Measurements from ENCODE around the gene RPS8.
"Not testable (repeated sequence)": the region's sequence is repeated elsewhere in the genome, so short reads cannot be mapped to it uniquely, and the experiment has no call there.

Gene RPS8

DNA sequence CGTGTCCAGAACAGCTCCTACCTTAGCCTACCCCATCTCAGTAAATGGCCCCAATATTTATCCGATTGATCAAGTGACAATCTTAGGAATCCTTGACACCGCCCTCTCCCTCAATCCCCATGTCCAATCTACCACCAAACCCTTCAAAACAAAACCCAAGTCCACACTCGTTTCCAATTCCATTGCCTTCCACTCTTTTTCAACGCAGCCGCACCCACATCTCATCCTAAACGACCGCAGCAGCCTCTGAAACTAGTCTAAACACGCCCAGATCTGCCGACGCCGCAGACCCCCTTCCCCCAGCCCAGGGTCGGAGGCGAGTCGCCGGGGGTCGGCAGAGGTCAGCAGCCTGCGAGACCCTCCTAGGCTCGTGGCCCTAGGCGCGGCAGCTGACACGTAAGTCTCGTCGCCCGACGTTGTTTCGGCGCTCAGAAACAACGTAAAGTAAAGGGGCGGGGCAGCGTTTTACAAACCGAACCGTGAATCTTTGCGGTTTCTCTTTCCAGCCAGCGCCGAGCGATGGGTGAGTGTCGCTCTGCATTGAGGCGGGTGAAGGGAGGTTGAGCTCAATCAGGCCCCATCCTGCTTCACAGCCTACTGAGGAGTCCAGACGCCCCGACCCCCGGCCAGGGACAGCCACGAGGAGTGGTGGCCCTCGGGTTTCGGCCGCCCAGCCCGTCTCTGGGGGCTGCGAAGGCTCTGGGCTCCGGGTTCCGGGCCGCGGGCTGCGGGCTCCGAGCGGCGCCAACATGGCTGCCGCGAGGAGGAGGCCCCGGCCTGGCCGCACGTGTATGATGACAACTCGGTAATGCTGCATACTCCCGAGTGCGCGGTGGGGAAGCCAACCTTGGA, at the start of gene RPS8:
Gene RPS8, plus strand, starts transcription at position 463 of the 852 bp plus-strand sequence. Its CDS starts 57 bp downstream, at position 520.
- DNase-seq: peak; percentile 72 to 86 (median 80)

DNA sequence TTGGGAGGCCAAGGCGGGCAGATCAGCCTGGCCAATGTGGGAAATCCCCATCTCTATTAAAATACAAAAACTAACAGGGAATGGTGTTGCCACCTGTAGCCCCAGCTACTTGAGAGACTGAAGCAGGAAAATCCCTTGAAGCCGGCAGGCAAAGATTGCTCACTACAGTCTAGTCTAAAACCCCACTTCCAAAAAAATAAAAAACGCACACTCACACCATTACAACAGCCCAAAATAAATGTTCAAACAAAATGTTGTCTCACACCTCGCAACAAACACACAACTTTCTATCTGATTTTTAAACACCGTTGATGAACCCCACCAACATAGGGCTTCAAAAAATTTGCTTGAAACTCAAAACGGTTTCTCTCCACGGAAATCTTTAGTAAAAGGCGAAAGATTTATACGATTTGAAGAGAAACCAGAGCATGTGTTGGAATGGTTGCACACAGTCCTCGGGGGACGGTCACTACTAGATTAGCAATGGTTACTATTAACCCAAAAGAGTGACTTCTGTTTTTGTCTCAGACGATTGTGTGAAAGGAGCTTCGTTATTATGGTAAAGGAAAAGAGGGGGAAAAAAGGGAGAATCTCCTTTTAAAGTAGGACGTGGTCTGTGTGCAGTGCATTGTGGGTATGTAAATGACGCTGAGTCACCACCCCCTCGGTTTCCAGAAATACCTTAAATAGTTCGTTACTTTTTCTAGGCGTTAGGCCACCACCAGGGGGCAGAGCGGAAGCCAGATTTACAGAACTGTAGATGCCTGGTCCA, 44.4 kb upstream of the RPS8 start, which contains the start of gene RNU5D-1:
Gene RNU5D-1, minus strand, starts transcription at position 430 of the 772 bp plus-strand sequence.
- DNase-seq: peak; percentile 73 to 91 (median 90)

DNA sequence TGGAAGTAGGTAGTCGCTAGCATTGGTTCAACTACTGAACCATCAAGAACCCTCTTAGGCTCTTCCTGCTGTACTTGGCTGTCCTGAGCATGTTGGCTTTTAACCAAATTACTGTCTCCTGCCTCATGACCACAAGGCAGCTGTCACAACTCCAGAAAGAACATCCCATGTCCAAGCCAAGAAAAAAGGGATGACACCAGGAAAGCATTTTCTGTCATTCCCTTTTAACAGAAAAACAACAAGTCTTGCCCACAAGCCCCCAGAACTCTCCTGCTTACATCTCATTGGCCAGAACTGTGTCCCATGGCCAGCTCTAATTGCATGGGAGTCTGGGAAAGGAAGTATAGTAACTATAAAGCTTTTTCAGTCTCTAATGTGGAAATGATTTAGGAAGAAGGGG, 42.0 kb upstream of the RPS8 start:
- DNase-seq: no peak

DNA sequence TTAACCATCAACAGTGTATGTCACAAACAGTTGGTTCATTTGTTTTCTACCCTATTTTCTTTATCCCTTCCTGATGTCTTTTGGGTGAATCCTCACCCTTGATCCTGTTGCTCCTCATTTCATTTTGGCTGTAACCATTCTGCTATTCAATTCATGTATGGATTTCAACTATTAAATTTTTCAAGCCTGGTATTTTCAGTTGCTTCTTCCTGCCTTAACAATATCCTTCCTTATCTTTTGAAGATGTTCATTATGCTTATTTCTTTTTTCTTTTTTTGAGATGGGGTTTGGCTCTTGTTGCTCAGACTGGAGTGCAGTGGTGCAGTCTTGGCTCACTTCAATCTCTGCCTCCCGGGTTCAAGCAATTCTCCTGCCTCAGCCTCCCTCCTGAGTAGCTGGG, 41.6 kb upstream of the RPS8 start:
- DNase-seq: no peak

DNA sequence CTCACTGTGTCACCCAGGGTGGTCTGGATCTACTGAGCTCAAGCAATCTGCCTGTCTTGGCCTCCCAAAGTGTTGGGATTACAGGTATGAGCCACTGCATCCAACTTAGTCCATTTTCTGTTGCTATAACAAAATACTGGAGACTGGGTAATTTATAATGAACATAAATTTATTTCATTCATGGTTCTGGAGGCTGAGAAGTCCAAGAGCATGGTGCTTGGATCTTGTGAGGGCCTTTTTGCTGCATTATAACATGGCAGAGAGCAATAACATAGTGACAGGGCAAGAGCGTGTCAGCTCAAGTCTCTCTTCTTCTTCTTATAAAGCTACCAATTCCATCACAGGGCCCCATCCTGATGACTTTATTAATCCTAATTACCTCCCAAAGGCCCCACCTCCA, 39.3 kb upstream of the RPS8 start:
- DNase-seq: no peak

DNA sequence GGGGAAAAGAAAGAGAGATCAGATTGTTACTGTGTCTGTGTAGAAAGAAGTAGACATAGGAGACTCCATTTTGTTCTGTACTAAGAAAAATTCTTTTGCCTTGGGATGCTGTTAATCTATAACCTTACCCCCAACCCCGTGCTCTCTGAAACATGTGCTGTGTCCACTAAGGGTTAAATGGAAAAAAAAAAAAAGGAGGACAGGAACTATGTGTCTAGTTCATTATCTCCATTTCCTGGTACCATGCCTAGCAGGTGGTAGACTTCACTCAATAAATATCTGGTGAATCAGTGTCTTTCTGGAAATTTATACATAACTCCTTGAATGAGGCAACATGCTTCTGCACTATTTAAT, 36.4 kb upstream of the RPS8 start:
- not testable (repeated sequence) for DNase-seq

DNA sequence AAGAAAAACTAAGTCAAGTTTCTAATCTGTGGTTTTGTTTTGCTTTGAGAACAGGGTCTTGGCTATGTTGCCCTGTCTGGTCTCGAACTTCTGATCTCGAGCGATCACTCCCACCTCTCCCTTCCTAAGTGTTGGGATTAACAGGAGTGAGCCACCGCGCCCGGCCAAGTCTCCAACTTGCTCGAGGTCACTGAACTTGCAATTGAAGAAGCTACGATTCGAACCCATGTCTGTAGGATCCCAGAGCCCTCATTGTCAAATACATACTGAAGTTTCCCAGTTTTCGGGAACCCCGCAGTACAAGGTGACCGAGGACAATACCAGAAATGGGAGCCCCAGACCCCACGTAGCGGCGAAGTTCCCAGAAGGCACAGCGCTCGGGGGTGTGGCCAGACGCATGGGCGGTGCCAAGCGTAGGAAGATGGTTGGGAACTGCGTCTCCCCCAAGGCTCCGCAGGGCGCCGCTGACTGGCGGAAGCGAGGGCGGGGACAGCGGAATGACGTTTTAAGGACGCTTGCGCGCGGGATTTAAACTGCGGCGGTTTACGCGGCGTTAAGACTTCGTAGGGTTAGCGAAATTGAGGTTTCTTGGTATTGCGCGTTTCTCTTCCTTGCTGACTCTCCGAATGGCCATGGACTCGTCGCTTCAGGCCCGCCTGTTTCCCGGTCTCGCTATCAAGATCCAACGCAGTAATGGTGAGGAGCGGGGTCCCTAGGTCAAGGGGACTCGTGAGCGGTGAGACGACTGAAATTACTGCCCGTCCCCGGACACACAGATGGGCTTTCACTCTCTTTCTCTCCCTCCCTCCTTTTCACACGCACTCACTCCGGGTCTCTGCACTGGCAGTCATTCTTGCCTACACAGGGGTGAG, 35.8 kb upstream of the RPS8 start, which contains the start of gene KIF2C:
Gene KIF2C, plus strand, starts transcription at position 531 of the 872 bp plus-strand sequence. Its CDS starts 96 bp downstream, at position 627.
- peak; percentile 81 to 96 (median 92) for DNase-seq

DNA sequence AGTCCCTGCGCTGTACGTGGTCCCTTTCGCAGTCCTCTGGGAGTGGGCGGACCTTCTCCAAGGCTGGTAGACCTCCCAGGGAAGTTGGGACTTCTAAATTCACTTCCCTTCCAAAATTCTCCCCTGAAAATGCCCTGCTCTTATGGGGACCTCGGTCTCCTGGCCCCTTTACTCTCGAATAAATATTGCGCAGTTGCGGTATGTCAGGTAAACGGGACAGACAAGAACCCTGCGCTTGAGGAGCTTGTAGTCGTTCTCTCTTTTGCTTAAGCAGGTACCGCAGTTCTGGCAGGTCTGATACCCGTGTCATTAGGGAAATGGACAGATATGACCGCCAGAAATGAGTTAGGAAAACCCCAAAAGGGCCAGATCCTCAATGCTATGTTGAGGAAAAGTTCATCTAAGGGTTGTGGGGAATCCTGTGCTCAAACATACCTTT, 35.1 kb upstream of the RPS8 start:
- no peak for DNase-seq

DNA sequence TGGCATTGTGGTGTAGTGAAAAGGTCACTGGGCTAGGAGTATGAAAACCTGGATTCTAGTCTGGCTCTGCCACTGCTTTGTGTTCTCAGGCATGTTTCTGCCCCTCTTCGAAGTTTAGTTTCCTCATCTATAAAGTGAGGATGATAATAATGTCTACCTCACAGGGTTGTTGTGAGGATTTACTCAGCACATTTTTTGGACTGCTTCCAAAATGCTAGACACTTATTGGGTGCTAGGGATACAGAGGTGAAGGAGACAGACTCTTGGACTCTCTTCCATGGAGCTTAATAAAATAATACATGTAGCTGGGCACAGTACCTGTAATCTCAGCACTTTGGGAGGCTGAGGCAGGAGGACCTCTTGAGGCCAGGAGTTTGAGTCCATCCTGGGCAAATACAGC, 32.1 kb upstream of the RPS8 start:
- no peak for DNase-seq

DNA sequence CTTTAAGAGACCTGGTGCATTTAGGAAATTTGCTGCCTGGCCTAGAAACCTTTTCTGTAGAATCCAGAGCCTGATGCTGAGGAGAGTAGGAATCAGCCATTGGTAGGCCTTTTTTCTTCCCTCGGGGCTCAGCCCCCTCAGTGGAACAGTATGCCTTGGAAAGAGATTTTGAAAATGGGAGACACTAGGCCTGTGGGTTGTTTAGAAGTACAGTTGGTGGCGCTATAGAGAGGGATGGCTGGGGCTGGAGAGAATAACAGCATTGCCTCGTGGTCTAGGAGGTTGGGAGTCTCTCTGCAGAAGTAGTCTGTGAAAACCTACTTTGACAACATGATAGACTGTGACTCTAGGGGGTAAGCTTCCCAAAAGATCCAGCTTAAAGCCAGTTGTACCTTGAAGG, 27.5 kb upstream of the RPS8 start:
- DNase-seq: no peak

DNA sequence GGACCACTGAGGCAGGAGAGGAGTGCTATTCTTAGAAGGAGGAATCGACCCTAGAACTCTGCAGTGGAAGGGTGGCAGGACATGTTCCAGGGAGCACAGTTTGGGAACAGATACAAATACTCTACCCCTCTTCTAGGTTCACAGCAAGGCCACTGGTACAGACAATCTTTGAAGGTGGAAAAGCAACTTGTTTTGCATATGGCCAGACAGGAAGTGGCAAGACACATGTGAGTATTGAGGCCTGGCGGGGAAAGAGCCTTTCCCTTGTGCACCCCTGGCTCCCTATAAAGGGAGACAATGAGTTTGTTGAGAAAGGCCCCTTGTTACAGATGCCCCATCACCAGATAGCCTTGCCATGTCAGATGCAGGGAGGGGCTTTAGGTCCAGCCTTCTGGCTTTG, 17.9 kb upstream of the RPS8 start:
- no peak for DNase-seq

DNA sequence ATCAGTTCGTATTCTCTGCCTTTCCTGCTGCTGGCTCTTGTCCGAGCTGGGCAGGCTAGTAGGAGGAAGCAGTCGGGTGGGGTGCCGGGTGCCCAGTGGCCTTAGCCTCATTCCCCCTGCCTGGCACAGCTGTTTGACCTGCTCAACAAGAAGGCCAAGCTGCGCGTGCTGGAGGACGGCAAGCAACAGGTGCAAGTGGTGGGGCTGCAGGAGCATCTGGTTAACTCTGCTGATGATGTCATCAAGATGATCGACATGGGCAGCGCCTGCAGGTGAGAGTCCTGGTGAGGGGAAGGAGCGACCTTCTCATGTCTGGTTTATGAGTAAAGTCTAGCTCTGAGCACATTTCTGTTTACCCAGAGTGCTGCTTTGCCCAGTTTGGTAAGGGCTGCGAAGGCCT, 16.3 kb upstream of the RPS8 start:
- no peak for DNase-seq

DNA sequence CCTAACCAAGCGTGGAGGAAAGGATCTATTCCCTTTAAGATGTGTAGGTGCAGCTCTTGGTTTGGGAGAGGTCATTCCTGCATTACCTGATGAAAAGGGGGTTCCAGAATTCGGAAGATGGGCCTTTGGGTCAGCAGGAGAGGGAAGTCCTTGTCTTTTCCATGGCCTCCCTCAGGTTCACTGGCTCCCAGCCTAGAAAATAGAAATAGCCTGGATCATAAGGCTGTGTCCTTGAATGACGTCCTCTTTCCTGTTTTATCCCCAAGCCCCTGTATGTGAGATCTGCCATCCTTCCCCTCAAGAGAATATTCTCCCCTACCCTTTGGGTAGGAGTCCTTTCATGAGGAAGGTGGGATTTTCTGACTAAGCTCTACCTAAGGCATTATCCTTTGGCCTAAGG, 14.5 kb upstream of the RPS8 start:
- DNase-seq: no peak

DNA sequence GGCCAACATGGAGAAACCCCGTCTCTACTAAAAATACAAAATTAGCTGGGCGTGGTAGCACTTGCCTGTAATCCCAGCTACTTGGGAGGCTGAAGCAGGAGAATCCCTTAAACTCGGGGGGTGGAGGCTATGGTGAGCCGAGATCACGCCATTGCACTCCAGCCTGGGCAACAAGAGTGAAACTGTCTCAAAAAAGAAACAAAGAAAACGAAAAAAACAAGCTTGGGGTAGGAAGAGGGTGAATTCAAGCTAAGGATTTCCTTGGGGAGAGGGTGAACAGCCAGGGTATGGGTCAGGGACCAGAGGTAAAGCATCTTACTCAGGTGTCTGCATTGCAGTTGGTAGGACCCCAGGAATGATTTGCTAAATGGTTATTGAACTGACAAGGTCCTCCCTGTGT, 8.9 kb upstream of the RPS8 start:
- not testable (repeated sequence) for DNase-seq

DNA sequence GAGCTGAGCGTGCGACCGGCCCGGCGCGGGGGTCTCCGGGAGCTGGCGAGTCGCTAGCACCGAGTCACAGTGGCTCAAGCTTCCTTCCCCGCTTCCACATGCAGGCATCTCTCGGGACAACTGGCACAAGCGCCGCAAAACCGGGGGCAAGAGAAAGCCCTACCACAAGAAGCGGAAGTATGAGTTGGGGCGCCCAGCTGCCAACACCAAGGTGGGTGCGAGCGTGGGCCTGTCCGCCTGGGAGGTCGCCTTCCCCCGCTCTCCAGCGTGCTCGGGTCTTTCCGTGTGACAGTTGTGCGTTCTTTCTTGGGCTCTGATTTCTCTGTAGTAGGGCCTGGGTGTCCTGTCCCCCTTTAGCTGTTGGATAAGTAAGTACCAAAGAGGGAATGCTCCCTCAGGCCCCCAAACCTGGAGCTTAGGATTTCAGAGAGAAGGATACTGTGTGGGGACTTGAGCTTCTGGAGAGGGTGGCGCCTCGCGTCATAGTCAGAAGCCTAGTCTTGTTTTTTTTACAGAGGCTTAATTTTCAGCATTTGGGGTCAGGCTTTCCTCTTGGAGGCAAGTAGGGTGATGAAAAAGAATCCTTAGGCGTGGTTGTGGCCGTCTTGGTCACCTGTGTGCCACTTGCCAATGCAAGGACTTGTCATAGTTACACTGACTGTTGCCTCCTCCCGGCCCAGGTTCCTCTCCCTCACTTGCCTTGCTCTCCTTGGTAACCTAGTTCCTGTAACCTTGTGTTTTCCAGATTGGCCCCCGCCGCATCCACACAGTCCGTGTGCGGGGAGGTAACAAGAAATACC, 790 bp downstream of the RPS8 start:
- peak in 1 of 4 experiments; percentile 32 for DNase-seq

DNA sequence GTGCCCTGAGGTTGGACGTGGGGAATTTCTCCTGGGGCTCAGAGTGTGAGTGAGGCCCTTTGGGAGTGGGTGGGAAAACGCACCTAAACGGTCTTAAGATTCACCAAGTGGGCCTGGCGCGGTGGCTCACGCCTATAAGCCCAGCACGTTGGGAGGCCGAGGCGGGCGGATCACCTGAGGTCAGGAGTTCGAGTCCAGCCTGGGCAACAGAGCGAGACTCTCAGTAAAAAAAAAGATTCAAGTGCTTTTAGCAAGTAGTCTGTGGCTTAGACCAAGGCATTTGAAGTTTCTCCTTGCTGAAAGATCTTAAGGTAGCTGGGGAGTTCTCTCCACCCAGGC, 1.4 kb downstream of the RPS8 start:
- no peak for DNase-seq

DNA sequence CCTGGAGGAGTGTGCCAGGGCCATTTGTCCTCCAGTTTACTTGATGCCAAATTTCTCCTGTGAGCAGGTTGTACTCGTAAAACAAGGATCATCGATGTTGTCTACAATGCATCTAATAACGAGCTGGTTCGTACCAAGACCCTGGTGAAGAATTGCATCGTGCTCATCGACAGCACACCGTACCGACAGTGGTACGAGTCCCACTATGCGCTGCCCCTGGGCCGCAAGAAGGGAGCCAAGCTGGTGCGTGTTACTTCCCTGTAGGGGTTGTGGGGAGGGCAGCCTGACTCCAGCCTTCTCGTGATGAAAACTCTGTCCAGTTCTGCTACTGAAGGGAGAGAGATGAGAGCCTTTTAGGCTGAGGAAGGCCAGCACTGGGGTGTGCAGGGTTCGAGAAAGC, 2.2 kb downstream of the RPS8 start:
- DNase-seq: no peak

DNA sequence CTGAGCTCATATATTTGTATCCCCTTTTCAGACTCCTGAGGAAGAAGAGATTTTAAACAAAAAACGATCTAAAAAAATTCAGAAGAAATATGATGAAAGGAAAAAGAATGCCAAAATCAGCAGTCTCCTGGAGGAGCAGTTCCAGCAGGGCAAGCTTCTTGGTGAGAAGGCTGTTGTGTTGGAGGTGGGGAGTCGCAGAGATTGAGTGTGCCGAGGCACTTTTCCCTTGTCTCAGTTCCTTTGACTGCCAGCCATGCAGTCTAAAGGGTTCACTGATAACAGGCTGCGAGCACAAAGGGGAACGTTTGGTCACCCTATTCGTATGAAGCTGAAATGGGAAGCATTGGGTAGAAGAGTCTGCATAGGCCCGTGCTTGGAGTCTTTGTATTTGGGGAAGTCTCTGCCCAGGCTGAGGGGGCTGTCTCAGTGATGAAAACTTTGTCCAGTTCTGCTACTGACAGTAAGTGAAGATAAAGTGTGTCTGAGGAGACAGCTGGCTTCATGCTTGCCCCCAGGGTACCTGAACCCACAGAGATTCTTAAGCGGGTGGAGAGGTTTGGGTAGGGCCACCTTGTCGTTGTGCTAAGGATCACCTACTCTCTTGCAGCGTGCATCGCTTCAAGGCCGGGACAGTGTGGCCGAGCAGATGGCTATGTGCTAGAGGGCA, 2.8 kb downstream of the RPS8 start:
- DNase-seq: no peak

DNA sequence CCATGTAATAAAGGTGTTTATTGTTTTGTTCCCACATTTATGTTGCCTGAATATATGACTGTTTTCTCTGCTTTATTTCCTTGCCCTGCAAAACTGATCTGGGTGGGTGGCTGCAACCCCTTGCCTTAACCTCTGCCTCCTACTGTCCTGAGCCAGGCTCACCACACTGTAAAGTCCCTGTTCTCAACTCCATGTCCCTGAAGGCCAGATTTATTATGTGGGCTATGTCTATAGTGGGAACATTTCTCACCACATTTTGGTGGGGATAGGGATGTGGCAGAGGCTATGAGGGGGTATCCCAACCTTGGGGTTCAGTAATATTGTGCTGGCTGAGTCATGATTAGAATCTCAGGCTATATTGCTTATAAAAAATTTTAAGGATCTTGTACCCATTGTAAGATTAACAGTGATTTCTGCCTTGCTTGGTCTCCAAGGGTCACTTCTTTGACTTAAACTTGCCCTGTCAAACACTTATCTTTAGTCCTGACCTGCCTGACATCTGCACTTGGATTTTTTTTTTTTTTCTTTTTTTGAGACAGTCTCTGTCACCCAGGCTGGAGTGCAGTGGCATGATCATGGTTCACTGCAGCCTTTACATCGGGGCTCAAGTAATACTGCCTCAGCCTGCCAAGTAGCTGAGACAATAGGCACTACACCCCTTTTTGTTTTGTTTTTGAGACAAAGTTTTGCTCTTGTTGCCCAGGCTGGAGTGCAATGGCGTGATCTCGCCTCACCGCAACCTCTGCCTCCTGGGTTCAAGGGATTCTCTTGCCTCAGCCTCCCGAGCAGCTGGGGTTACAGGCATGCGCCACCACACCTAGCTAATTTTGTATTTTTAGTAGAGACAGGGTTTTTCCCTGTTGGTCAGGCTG, 3.6 kb downstream of the RPS8 start:
- DNase-seq: no peak

DNA sequence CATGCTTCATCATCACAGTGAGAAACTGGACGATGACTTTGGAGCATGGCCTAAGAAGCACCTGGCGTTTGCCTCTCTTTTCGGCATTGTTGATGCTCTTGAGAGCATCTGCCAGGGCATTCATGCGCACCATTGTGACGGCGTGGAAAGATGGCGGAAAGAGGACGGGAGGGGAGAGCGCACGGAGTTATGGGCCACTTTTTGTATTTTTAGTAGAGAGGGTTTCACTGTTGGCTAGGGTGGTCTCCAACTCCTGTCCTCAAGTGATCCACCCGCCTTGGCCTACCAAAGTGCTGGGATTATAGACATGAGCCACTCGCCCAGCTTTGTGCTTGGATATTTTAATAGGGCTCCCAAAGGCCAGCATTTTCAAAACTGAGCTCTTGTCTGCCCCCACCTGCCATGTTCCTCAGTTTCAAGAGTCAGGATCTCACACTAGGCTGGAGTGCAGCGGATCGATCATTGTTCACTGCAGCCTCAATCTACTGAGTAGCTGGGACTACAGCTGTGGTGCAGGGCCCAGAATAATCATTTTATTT, 5.3 kb downstream of the RPS8 start:
- no peak for DNase-seq
